AG04450 (cell line): ENCODE data around the gene GAGE13. TPM values are rescaled to one million over a fixed set of nuclear protein-coding genes. Genes with fewer than 3 reads are reported as not detected.
"Not testable (repeated sequence)": the region's sequence is repeated elsewhere in the genome, so short reads cannot be mapped to it uniquely, and the experiment has no call there.

Source experiments
- CTCF ChIA-PET: fragments of 300-600, 350-600 bp; formaldehyde crosslinking; extraction: SDS; loops from one replicate; lab custom pipeline; 2022; ENCODE audit warnings: antibody characterized with exemption, inconsistent platforms; lab: Charles Lee
- POLR2A ChIA-PET: fragments of 350-600 bp; formaldehyde crosslinking; extraction: SDS; loops from one replicate; lab custom pipeline; 2021; ENCODE audit warnings: antibody characterized with exemption, inconsistent platforms; lab: Yijun Ruan, JAX
- DNase-seq: peaks from one replicate; pipeline ENCODE4 v3.0.0-alpha.2; 2011; ENCODE audit warnings: low read depth, low spot score
- H3K27ac ChIP-seq: one replicate; pipeline ENCODE4 v1.5.1; 2012; ENCODE audit warnings: low read depth, low read length, control low read depth
- H3K27me3 ChIP-seq: one replicate; pipeline ENCODE4 v1.6.0; 2012; ENCODE audit warnings: low read length; ENCODE audit not compliant: control insufficient read depth, insufficient read depth
- H3K4me3 ChIP-seq: 2 replicates; pipeline ENCODE4 v1.5.1; 2011; ENCODE audit warnings: mild to moderate bottlenecking, low read depth, low read length, control low read depth
- H3K9me3 ChIP-seq: 2 replicates; pipeline ENCODE4 v1.5.1; 2012; ENCODE audit warnings: low read length; ENCODE audit not compliant: control insufficient read depth, insufficient read depth
- polyA plus RNA-seq: library from polyadenylated mRNA; depleted of rRNA; stranded (reverse); fragments of >200 nt; gene quantifications from 2 replicates; pipeline ENCODE4 v1.2.3, GENCODE V29; 2011
- TF ChIP-seq, protein P1 (sequence below): IDR thresholded peaks from 2 replicates; pipeline ENCODE4 v1.5.1; 2011; ENCODE audit warnings: low read depth, low read length, control low read depth, inconsistent platforms

Gene GAGE13
- polyA plus RNA-seq, 1 experiment = not detected

DNA sequence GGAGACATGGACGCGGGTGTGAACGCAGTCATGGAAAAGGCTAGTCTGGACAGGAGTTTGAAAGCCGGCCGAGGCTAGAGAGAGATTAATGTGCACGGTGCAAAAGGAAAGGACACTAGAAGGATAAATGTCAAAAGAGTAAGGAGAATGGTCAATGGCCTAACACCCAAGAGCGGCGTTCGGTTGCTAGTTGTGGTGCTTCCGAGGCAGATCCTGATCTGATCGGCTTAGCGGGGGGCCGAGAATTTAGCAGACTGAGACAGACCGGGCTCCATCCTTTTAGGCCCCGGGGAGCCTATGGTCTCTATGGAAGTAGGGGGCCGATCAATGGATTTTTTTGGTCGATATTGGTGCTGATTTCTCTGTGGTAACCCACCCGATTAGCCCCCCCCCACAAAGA lies 21.0 kb upstream of the GAGE13 start:
- no peaks in the 10 kb centered on the region for H3K9me3 ChIP-seq
- TF ChIP-seq, protein P1, sequence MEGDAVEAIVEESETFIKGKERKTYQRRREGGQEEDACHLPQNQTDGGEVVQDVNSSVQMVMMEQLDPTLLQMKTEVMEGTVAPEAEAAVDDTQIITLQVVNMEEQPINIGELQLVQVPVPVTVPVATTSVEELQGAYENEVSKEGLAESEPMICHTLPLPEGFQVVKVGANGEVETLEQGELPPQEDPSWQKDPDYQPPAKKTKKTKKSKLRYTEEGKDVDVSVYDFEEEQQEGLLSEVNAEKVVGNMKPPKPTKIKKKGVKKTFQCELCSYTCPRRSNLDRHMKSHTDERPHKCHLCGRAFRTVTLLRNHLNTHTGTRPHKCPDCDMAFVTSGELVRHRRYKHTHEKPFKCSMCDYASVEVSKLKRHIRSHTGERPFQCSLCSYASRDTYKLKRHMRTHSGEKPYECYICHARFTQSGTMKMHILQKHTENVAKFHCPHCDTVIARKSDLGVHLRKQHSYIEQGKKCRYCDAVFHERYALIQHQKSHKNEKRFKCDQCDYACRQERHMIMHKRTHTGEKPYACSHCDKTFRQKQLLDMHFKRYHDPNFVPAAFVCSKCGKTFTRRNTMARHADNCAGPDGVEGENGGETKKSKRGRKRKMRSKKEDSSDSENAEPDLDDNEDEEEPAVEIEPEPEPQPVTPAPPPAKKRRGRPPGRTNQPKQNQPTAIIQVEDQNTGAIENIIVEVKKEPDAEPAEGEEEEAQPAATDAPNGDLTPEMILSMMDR = no peak
- no peaks in the 10 kb centered on the region for H3K27me3 ChIP-seq
- CTCF ChIA-PET = interaction anchor here (1.2 kb wide), 1 partner anchor 19 kb away, joined by 3 read pairs; no protein-coding TSS in a partner anchor
- POLR2A ChIA-PET = no interaction called here
- no peak overlapping the region for H3K4me3 ChIP-seq
- DNase-seq = no peak
- no peak overlapping the region for H3K27ac ChIP-seq

DNA sequence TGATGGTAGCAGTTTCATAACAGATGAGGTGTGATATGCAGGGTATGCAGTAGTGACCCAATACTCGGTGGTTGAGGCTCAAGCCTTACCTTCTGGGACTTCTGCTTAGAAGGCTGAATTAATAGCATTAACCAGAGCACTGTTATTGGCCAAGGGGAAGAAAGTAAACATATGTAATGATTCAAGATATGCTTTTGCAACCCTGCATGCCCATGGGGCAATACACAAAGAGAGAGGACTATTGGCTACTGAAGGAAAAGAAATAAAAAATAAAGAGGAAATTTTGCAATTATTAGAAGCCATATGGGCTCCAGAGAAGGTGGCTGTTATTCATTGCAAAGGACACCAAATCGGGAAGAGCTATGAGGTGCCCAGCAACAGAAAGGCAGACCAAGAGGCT lies 19.2 kb upstream of the GAGE13 start:
- Histone ChIP-seq H3K9me3 (no peaks in the 10 kb centered on the region), H3K27me3 (no peaks in the 10 kb centered on the region), H3K4me3 (no peak overlapping the region), H3K27ac (no peak overlapping the region)
- DNase-seq = no peak
- TF ChIP-seq, protein P1 = no peak
- ChIA-PET POLR2A (no interaction called here), CTCF (no interaction called here)

- ChIA-PET POLR2A (no interaction called here), CTCF (no interaction called here)
- no peak for DNase-seq
- H3K4me3 ChIP-seq = no peak overlapping the region
- no peaks in the 10 kb centered on the region for H3K9me3 ChIP-seq
- H3K27ac ChIP-seq = no peak overlapping the region
- H3K27me3 ChIP-seq = no peaks in the 10 kb centered on the region
- TF ChIP-seq, protein P1 = no peak
These were observed 15.3 kb upstream of the GAGE13 start for GRCh38 chrX:49316085-49316484.

DNA sequence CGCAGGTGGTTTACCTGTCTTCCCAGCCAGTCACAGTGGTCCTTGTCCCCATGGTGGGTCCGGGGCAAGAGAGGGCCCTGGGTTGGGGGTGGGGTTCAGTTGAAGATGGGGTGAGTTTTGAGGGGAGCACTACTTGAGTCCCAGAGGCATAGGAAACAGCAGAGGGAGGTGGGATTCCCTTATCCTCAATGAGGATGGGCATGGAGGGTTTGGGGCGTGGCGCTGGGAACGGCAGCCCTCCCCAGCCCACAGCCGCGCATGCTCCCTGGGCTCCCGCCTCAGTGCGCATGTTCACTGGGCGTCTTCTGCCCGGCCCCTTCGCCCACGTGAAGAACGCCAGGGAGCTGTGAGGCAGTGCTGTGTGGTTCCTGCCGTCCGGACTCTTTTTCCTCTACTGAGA lies 9.6 kb upstream of the GAGE13 start, which contains the start of gene GAGE12J:
Gene GAGE12J, plus strand, starts transcription at position 301 of the 400 bp plus-strand sequence. CDS start 1,157 bp downstream, outside the sequence.
- POLR2A ChIA-PET, DNase-seq: not testable (repeated sequence)

DNA sequence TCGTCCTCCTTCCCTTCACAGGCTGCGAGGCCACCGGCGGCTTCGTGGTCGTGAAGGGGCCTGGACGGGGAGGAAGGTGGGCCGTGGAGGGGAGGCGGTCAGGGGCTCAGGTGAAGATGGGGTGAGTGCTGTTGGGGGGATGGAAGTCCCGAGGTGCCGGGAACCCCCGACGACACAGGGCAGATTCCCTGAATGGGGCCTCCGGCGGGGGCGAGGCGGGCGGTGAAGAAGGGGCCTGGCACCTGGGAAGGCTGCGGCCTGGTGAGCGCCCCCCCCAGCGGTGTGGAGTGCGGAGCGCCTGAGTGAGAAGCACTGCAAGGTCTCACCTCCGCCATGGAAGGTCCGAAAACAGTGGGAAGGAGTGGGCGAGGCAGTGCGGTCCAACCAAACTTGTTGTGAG lies 9.1 kb upstream of the GAGE13 start:
- H3K9me3 ChIP-seq, H3K4me3 ChIP-seq, POLR2A ChIA-PET, H3K27me3 ChIP-seq, H3K27ac ChIP-seq, DNase-seq, CTCF ChIA-PET: not testable (repeated sequence)

More for the DNA sequence above, 9.6 kb upstream of the GAGE13 start, which contains the start of gene GAGE12J:
- H3K9me3 ChIP-seq, H3K4me3 ChIP-seq, H3K27me3 ChIP-seq, H3K27ac ChIP-seq, CTCF ChIA-PET: not testable (repeated sequence)

- H3K4me3 ChIP-seq, CTCF ChIA-PET, DNase-seq, H3K9me3 ChIP-seq, H3K27ac ChIP-seq, POLR2A ChIA-PET, H3K27me3 ChIP-seq: not testable (repeated sequence)
These were observed 7.6 kb upstream of the GAGE13 start for GRCh38 chrX:49323735-49324134.

GRCh38 chrX:49330421-49330820 lies 961 bp upstream of the GAGE13 start:
- DNase-seq, POLR2A ChIA-PET, H3K27me3 ChIP-seq, H3K9me3 ChIP-seq, CTCF ChIA-PET, H3K27ac ChIP-seq, H3K4me3 ChIP-seq: not testable (repeated sequence)

DNA sequence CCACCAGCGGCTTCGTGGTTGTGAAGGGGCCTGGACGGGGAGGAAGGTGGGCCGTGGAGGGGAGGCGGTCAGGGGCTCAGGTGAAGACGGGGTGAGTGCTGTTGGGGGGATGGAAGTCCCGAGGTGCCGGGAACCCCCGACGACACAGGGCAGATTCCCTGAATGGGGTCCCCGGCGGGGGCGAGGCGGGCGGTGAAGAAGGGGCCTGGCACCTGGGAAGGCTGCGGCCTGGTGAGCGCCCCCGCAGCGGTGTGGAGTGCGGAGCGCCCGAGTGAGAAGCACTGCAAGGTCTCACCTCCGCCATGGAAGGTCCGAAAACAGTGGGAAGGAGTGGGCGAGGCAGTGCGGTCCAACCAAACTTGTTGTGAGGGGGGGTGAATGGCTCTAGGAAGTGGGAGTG lies 459 bp downstream of the GAGE13 start:
- POLR2A ChIA-PET, H3K9me3 ChIP-seq, DNase-seq, H3K27me3 ChIP-seq, CTCF ChIA-PET, H3K4me3 ChIP-seq, H3K27ac ChIP-seq: not testable (repeated sequence)

DNA sequence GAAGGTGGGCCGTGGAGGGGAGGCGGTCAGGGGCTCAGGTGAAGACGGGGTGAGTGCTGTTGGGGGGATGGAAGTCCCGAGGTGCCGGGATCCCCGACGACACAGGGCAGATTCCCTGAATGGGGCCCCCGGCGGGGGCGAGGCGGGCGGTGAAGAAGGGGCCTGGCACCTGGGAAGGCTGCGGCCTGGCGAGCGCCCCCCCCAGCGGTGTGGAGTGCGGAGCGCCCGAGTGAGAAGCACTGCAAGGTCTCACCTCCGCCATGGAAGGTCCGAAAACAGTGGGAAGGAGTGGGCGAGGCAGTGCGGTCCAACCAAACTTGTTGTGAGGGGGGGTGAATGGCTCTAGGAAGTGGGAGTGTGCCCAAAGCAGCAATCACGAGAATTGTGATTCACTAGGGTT lies 10.1 kb downstream of the GAGE13 start:
- CTCF ChIA-PET, H3K4me3 ChIP-seq, H3K27ac ChIP-seq, DNase-seq, POLR2A ChIA-PET, H3K27me3 ChIP-seq, H3K9me3 ChIP-seq: not testable (repeated sequence)
